ENCODE data around the gene RERE. TPM values are rescaled to one million over a fixed set of nuclear protein-coding genes. Genes with fewer than 3 reads are reported as not detected.

Gene RERE
- total RNA-seq, 1 experiment from 2014 or later, result 73.4 TPM

GRCh38 chr1:8708259-8708658, 109.2 kb downstream of the RERE start:
- Histone ChIP-seq H3F3A (ENCODE audit: insufficient read depth, low read depth) (peaks cover 30% of the 10 kb centered on the region), H3K4me2 (no peak overlapping the region), H4K20me1 (ENCODE audit: insufficient read depth) (no peaks in the 10 kb centered on the region), H2AFZ (no peak overlapping the region), H3K9me3 (ENCODE audit: insufficient read depth, low read depth) (no peaks in the 10 kb centered on the region), H3K36me3 (ENCODE audit: low read depth) (no peaks in the 10 kb centered on the region), H3K4me3 (no peak overlapping the region), H3K9me2 (ENCODE audit: insufficient read depth) (no peaks in the 10 kb centered on the region), H3K79me2 (ENCODE audit: low read depth) (peaks cover 19% of the 10 kb centered on the region), H3K4me1 (replicated peaks; ENCODE audit: insufficient read depth) (peaks cover 45% of the 10 kb centered on the region), H3K27me3 (ENCODE audit: insufficient read depth, low read depth) (no peaks in the 10 kb centered on the region), H3K27ac (no peak overlapping the region)
- ChIA-PET POLR2A (ENCODE audit: unreplicated experiment) (no interaction called here), CTCF (no interaction called here)
- TF ChIP-seq EZH2 (IDR thresholded peaks at IDR 0.05; ENCODE audit: low read depth), result no peak
- no peak for TF ChIP-seq CTCF (conservative IDR thresholded peaks at IDR 0.05)
- BruUV-seq (replicated peaks), result no TSS peak
- DNase-seq, result no peak
- intact Hi-C loops (cut with micrococcal nuclease; ENCODE audit: unreplicated experiment), result no loop called here

- no peaks in the 10 kb centered on the region for H3K9me3 ChIP-seq (ENCODE audit: insufficient read depth, low read depth)
- no peaks in the 10 kb centered on the region for H3K36me3 ChIP-seq (ENCODE audit: low read depth)
- DNase-seq, result no peak
- H3F3A ChIP-seq (ENCODE audit: insufficient read depth, low read depth), result peaks cover 22% of the 10 kb centered on the region
- no peaks in the 10 kb centered on the region for H4K20me1 ChIP-seq (ENCODE audit: insufficient read depth)
- no TSS peak for BruUV-seq (replicated peaks)
- H3K4me2 ChIP-seq, result no peak overlapping the region
- CTCF ChIA-PET, result no interaction called here
- no peak overlapping the region for H3K27ac ChIP-seq
- peaks cover 33% of the 10 kb centered on the region for H3K4me1 ChIP-seq (replicated peaks; ENCODE audit: insufficient read depth)
- POLR2A ChIA-PET (ENCODE audit: unreplicated experiment), result interaction anchor here (0.6 kb wide), 1 partner anchor 14 kb away, joined by 9 read pairs; no protein-coding TSS in a partner anchor
- intact Hi-C loops (cut with micrococcal nuclease; ENCODE audit: unreplicated experiment), result no loop called here
- no peaks in the 10 kb centered on the region for H3K27me3 ChIP-seq (ENCODE audit: insufficient read depth, low read depth)
- H3K4me3 ChIP-seq, result no peak overlapping the region
- H2AFZ ChIP-seq, result no peak overlapping the region
- H3K9me2 ChIP-seq (ENCODE audit: insufficient read depth), result no peaks in the 10 kb centered on the region
- no peak for TF ChIP-seq CTCF (conservative IDR thresholded peaks at IDR 0.05)
- no peak for TF ChIP-seq EZH2 (IDR thresholded peaks at IDR 0.05; ENCODE audit: low read depth)
- peaks cover 19% of the 10 kb centered on the region for H3K79me2 ChIP-seq (ENCODE audit: low read depth)
These were observed 110.4 kb downstream of the RERE start for GRCh38 chr1:8706995-8707396.

- no peak overlapping the region for H3K27ac ChIP-seq
- CTCF ChIA-PET, result interaction anchor here (0.6 kb wide), 1 partner anchor 381 kb away, joined by 5 read pairs; no protein-coding TSS in a partner anchor
- no peaks in the 10 kb centered on the region for H3K9me2 ChIP-seq (ENCODE audit: insufficient read depth)
These were observed 111.1 kb downstream of the RERE start for GRCh38 chr1:8706291-8706690.

More at GRCh38 chr1:8706291-8706690, 111.1 kb downstream of the RERE start:
- intact Hi-C loops (cut with micrococcal nuclease; ENCODE audit: unreplicated experiment), result no loop called here
- no peak for TF ChIP-seq EZH2 (IDR thresholded peaks at IDR 0.05; ENCODE audit: low read depth)
- no peak for TF ChIP-seq CTCF (conservative IDR thresholded peaks at IDR 0.05)
- H3K27me3 ChIP-seq (ENCODE audit: insufficient read depth, low read depth), result no peaks in the 10 kb centered on the region
- H3K4me3 ChIP-seq, result no peak overlapping the region
- BruUV-seq (replicated peaks), result no TSS peak
- peaks cover 26% of the 10 kb centered on the region for H3K4me1 ChIP-seq (replicated peaks; ENCODE audit: insufficient read depth)
- peaks cover 26% of the 10 kb centered on the region for H3K79me2 ChIP-seq (ENCODE audit: low read depth)
- no peak overlapping the region for H3K4me2 ChIP-seq
- H2AFZ ChIP-seq, result no peak overlapping the region
- DNase-seq, result no peak
- POLR2A ChIA-PET (ENCODE audit: unreplicated experiment), result no interaction called here
- H3K9me3 ChIP-seq (ENCODE audit: insufficient read depth, low read depth), result no peaks in the 10 kb centered on the region
- H3F3A ChIP-seq (ENCODE audit: insufficient read depth, low read depth), result peaks cover 22% of the 10 kb centered on the region
- no peaks in the 10 kb centered on the region for H3K36me3 ChIP-seq (ENCODE audit: low read depth)
- H4K20me1 ChIP-seq (ENCODE audit: insufficient read depth), result no peaks in the 10 kb centered on the region

All from PC-9 (cell line).